Stimulated activated CD8-positive, alpha-beta memory T cell treated with anti-CD3 and anti-CD28 coated beads, Interleukin-12 subunit alpha, Interleukin-12 subunit beta, amount 100 ng/mL, for 24 hours (primary cell): ENCODE measurements around the gene PRIM1.
"Not testable (repeated sequence)": the region's sequence is repeated elsewhere in the genome, so short reads cannot be mapped to it uniquely, and the experiment has no call there.

ENCODE experiments used
- DNase-seq: peaks from one replicate; pipeline ENCODE4 v3.0.0-alpha.2; 2020; ENCODE audit errors: extremely low read depth

PRIM1 gene

GRCh38 chr12:56716933-56717880 lies 34.9 kb downstream of the PRIM1 start:
- DNase-seq, result no peak

GRCh38 chr12:56716458-56716857 lies 35.7 kb downstream of the PRIM1 start:
- no peak for DNase-seq

GRCh38 chr12:56715798-56716197 lies 36.3 kb downstream of the PRIM1 start:
- DNase-seq, result no peak

GRCh38 chr12:56714431-56714929 lies 37.6 kb downstream of the PRIM1 start:
- DNase-seq, result no peak

- no peak for DNase-seq
Observed at GRCh38 chr12:56713345-56713744, 38.8 kb downstream of the PRIM1 start.

GRCh38 chr12:56709759-56710376 lies 42.3 kb downstream of the PRIM1 start:
- no peak for DNase-seq

GRCh38 chr12:56704522-56704921 lies 47.6 kb downstream of the PRIM1 start:
- DNase-seq, result not testable (repeated sequence)

- DNase-seq, result no peak
Observed at GRCh38 chr12:56699020-56699661, 53.0 kb downstream of the PRIM1 start.

GRCh38 chr12:56695327-56696101 lies 56.6 kb downstream of the PRIM1 start:
- no peak for DNase-seq

GRCh38 chr12:56694161-56694560 lies 58.0 kb downstream of the PRIM1 start:
- DNase-seq, result no peak

GRCh38 chr12:56688846-56689109 lies 63.3 kb downstream of the PRIM1 start:
- DNase-seq, result no peak

GRCh38 chr12:56688129-56688845 lies 63.8 kb downstream of the PRIM1 start, which contains the start of gene PTGES3:
TSS of gene PTGES3 (minus strand) at chr12:56688284. CDS start at chr12:56687999, 285 bp downstream.
- peak; percentile 97 for DNase-seq

- no peak for DNase-seq
Observed at GRCh38 chr12:56687223-56688128, 64.6 kb downstream of the PRIM1 start.

GRCh38 chr12:56684745-56685359 lies 67.3 kb downstream of the PRIM1 start:
- DNase-seq, result no peak

- DNase-seq, result no peak
Observed at GRCh38 chr12:56682323-56682722, 69.8 kb downstream of the PRIM1 start.
